ENCODE measurements around the gene TRAPPC1.

The TRAPPC1 gene

GRCh38 chr17:7971651-7972050 lies 39.9 kb upstream of the TRAPPC1 start:
- Histone ChIP-seq H3K9me3 (ENCODE audit: severe bottlenecking) (peaks cover 16% of the 10 kb centered on the region), H3K27ac (no peak overlapping the region), H3K36me3 (no peaks in the 10 kb centered on the region), H3K27me3 (ENCODE audit: insufficient read depth, low read depth, severe bottlenecking) (no peaks in the 10 kb centered on the region), H3K4me3 (ENCODE audit: low read depth, low read length) (no peak overlapping the region)
- DNase-seq = no peak
- no peak for TF ChIP-seq CTCF (IDR thresholded peaks at IDR 0.05; ENCODE audit: low read depth, low read length)

GRCh38 chr17:7969433-7969832 lies 37.7 kb upstream of the TRAPPC1 start:
- no peak overlapping the region for H3K27ac ChIP-seq
- H3K9me3 ChIP-seq (ENCODE audit: severe bottlenecking) = peaks cover 7% of the 10 kb centered on the region
- DNase-seq = no peak
- no peak overlapping the region for H3K4me3 ChIP-seq (ENCODE audit: low read depth, low read length)
- no peaks in the 10 kb centered on the region for H3K36me3 ChIP-seq
- no peak for TF ChIP-seq CTCF (IDR thresholded peaks at IDR 0.05; ENCODE audit: low read depth, low read length)
- no peaks in the 10 kb centered on the region for H3K27me3 ChIP-seq (ENCODE audit: insufficient read depth, low read depth, severe bottlenecking)

DNA sequence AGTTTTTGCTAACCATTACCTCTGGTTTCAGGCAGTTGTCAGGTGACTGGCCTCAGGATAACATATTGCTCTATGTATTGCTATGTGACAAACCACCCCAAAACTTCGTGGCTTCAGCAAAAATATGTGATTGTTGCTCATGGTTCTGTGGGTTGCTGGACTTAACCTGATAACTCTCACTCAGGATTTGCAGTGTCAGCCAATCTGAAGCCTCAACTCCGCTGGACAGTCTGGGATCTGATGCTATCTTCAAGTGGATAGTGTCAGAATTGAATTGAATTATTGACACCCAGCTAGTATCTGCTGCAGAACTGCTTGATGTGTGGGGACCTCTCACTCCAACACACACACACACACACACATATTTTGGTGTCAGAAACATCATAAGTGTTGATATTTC lies 36.0 kb upstream of the TRAPPC1 start:
- no peak for TF ChIP-seq CTCF (IDR thresholded peaks at IDR 0.05; ENCODE audit: low read depth, low read length)
- H3K27me3 ChIP-seq (ENCODE audit: insufficient read depth, low read depth, severe bottlenecking) = no peaks in the 10 kb centered on the region
- no peaks in the 10 kb centered on the region for H3K36me3 ChIP-seq
- H3K27ac ChIP-seq = no peak overlapping the region
- DNase-seq = no peak
- no peak overlapping the region for H3K4me3 ChIP-seq (ENCODE audit: low read depth, low read length)
- H3K9me3 ChIP-seq (ENCODE audit: severe bottlenecking) = no peaks in the 10 kb centered on the region

- Histone ChIP-seq H3K27me3 (ENCODE audit: insufficient read depth, low read depth, severe bottlenecking) (no peaks in the 10 kb centered on the region), H3K36me3 (no peaks in the 10 kb centered on the region), H3K9me3 (ENCODE audit: severe bottlenecking) (no peaks in the 10 kb centered on the region), H3K27ac (no peak overlapping the region), H3K4me3 (ENCODE audit: low read depth, low read length) (no peak overlapping the region)
- TF ChIP-seq CTCF (IDR thresholded peaks at IDR 0.05; ENCODE audit: low read depth, low read length) = no peak
- DNase-seq = no peak
These were observed 29.7 kb upstream of the TRAPPC1 start for GRCh38 chr17:7961421-7961820.

DNA sequence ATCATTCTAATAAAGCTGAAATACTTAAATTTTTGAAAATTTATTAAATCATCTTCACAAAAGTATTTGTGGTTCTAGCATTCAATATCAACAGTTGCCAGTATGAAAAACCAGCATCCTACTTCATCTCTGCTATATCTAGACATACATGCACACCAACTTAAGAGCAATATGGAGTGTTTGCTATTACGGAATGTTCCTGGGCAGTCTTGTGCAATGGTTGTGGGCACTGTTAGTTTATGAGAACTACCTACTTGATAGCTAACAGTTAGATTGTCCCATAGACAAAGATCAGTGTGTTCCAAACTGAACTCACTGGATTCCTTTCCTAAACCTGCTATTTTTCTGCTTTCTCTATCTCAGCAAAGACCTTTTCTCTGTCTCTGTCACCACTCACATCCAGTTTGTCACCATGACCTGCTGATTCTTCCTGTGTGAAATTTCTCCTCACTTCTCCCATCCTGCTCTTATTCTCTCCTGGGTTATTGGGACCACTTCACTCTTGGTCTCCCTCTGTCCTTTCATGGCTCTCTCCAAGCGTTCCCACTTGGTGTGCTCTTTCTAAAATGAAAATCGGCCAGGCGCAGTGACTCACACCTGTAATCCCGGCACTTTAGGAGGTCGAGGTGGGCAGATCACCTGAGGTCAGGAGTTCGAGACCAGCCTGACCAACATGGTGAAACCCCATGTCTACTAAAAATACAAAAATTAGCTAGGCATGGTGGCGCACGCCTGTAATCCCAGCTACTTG lies 27.9 kb upstream of the TRAPPC1 start:
- no peaks in the 10 kb centered on the region for H3K27me3 ChIP-seq (ENCODE audit: insufficient read depth, low read depth, severe bottlenecking)
- no peak for DNase-seq
- H3K4me3 ChIP-seq (ENCODE audit: low read depth, low read length) = no peak overlapping the region
- H3K9me3 ChIP-seq (ENCODE audit: severe bottlenecking) = no peaks in the 10 kb centered on the region
- no peak overlapping the region for H3K27ac ChIP-seq
- no peaks in the 10 kb centered on the region for H3K36me3 ChIP-seq
- TF ChIP-seq CTCF (IDR thresholded peaks at IDR 0.05; ENCODE audit: low read depth, low read length) = no peak
